ENCODE data around the gene PDRG1.

The PDRG1 gene

DNA sequence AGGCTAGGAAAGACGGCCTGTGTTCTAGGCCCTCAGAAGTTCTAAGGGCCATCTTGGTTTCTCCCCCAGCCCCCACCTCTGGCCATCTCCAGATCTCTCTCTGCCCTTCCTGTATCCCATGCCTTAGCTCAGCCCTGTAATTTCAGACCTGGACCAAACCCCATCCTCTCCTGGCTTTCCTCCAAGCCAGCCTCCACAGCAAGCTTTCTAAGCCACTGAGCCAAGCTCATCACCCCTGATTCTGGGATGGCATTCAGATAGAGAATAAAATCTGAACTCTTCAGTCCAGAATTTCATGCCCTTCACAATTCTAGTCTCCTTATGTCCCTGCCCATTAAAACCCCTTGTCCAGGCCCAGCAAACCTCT lies 39.5 kb upstream of the PDRG1 start:
- Histone ChIP-seq H3K9ac (ENCODE audit: low read length) (no peak overlapping the region), H3K27me3 (ENCODE audit: low read depth, low read length) (peaks cover 21% of the 10 kb centered on the region)

DNA sequence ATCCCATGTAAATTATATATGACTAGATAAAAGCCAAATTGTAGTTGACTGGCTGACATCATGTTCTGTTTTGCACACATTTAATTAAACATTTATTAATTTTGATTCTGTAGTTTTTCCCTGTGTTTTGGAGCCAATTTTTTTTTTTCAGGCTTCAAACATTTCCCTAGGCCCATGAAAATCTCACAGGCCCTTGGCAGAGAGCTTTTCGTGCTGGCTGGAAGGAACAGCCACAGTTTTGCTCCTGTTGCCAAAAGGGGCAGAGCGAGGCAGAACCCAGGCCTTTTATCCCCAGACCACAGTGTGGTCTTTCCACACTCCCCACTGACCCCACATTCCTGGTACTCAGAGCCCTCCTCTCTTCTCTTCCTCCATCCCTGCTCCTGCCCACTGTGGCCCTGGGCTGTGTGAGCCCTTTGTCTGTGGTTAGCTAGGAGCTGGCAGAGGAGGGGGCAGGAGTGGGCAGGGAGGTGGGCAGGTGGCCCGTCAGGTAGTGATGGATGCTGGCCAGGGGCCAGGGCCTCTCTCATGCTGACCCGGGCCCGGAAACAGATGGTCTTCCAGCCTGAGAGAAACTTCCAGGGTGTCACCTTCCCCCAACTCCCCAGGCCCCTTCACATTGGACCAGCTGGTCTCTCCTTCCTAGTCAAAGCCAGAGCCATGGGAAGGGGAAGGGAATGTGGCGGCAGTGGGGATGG lies 38.9 kb upstream of the PDRG1 start:
- Histone ChIP-seq H3K9ac (ENCODE audit: low read length) (no peak overlapping the region), H3K4me1 (ENCODE audit: low read length) (no peaks in the 10 kb centered on the region), H3K27ac (ENCODE audit: low read length) (no peak overlapping the region), H4K20me1 (ENCODE audit: insufficient read depth, low read length) (no peaks in the 10 kb centered on the region), H3K4me2 (ENCODE audit: low read length) (no peak overlapping the region), H3K79me2 (ENCODE audit: low read length) (no peaks in the 10 kb centered on the region), H3K27me3 (ENCODE audit: low read depth, low read length) (peaks cover 21% of the 10 kb centered on the region), H3K9me3 (ENCODE audit: insufficient read depth, low read length) (no peaks in the 10 kb centered on the region), H2AFZ (ENCODE audit: low read depth, low read length) (no peak overlapping the region), H3K36me3 (replicated peaks; ENCODE audit: low read depth, low read length) (no peaks in the 10 kb centered on the region), H3K4me3 (ENCODE audit: low read length) (no peak overlapping the region)
- TF ChIP-seq, protein P1, sequence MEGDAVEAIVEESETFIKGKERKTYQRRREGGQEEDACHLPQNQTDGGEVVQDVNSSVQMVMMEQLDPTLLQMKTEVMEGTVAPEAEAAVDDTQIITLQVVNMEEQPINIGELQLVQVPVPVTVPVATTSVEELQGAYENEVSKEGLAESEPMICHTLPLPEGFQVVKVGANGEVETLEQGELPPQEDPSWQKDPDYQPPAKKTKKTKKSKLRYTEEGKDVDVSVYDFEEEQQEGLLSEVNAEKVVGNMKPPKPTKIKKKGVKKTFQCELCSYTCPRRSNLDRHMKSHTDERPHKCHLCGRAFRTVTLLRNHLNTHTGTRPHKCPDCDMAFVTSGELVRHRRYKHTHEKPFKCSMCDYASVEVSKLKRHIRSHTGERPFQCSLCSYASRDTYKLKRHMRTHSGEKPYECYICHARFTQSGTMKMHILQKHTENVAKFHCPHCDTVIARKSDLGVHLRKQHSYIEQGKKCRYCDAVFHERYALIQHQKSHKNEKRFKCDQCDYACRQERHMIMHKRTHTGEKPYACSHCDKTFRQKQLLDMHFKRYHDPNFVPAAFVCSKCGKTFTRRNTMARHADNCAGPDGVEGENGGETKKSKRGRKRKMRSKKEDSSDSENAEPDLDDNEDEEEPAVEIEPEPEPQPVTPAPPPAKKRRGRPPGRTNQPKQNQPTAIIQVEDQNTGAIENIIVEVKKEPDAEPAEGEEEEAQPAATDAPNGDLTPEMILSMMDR (IDR thresholded peaks at IDR 0.05; ENCODE audit: low read depth, low read length), result no peak
- TF ChIP-seq EZH2phosphoT487 (IDR thresholded peaks at IDR 0.05; ENCODE audit: low read depth), result no peak

More for the DNA sequence above, 39.5 kb upstream of the PDRG1 start:
- Histone ChIP-seq H3K4me2 (ENCODE audit: low read length) (no peak overlapping the region), H3K79me2 (ENCODE audit: low read length) (no peaks in the 10 kb centered on the region), H2AFZ (ENCODE audit: low read depth, low read length) (no peak overlapping the region), H3K9me3 (ENCODE audit: insufficient read depth, low read length) (no peaks in the 10 kb centered on the region), H3K4me3 (ENCODE audit: low read length) (no peak overlapping the region), H3K36me3 (replicated peaks; ENCODE audit: low read depth, low read length) (no peaks in the 10 kb centered on the region), H4K20me1 (ENCODE audit: insufficient read depth, low read length) (no peaks in the 10 kb centered on the region), H3K4me1 (ENCODE audit: low read length) (no peaks in the 10 kb centered on the region), H3K27ac (ENCODE audit: low read length) (no peak overlapping the region)
- no peak for TF ChIP-seq EZH2phosphoT487 (IDR thresholded peaks at IDR 0.05; ENCODE audit: low read depth)
- TF ChIP-seq, protein P1 (IDR thresholded peaks at IDR 0.05; ENCODE audit: low read depth, low read length), result no peak

DNA sequence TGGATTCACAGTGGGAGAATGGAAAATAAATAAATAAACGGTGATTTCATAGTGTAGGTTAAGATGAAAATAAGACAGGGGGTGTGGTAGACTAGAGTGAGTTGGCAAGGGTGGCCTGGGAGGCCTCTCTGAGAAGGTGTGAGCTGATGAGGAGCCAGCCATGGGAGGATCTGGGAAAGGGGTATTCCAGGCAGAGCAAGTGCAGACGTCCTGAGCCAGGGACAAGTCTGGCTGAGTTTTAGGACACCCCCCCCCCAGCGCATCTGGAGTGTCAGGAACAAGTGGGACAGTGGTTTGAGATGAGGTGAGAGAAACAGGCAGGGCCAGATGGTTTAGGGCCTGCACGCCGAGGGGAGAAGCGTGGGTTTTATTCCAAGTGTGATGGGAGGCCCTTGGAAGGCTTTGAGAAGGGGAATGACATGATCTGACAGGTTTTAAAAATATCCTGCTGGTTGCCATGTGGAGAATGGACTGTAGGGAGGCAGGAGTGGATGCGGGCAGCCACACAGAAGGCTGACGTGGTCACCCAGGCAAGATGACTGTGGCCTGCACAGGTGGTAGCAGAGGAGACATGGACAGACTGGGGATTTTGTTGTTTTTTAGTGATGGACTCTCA lies 37.3 kb upstream of the PDRG1 start:
- Histone ChIP-seq H3K4me1 (ENCODE audit: low read length) (no peaks in the 10 kb centered on the region), H3K36me3 (replicated peaks; ENCODE audit: low read depth, low read length) (no peaks in the 10 kb centered on the region), H3K4me2 (ENCODE audit: low read length) (no peak overlapping the region), H3K9ac (ENCODE audit: low read length) (no peak overlapping the region), H3K4me3 (ENCODE audit: low read length) (no peak overlapping the region), H2AFZ (ENCODE audit: low read depth, low read length) (no peak overlapping the region), H4K20me1 (ENCODE audit: insufficient read depth, low read length) (no peaks in the 10 kb centered on the region), H3K79me2 (ENCODE audit: low read length) (no peaks in the 10 kb centered on the region), H3K27me3 (ENCODE audit: low read depth, low read length) (peaks cover 18% of the 10 kb centered on the region), H3K9me3 (ENCODE audit: insufficient read depth, low read length) (no peaks in the 10 kb centered on the region), H3K27ac (ENCODE audit: low read length) (no peak overlapping the region)
- TF ChIP-seq, protein P1 (IDR thresholded peaks at IDR 0.05; ENCODE audit: low read depth, low read length), result no peak
- TF ChIP-seq EZH2phosphoT487 (IDR thresholded peaks at IDR 0.05; ENCODE audit: low read depth), result no peak

DNA sequence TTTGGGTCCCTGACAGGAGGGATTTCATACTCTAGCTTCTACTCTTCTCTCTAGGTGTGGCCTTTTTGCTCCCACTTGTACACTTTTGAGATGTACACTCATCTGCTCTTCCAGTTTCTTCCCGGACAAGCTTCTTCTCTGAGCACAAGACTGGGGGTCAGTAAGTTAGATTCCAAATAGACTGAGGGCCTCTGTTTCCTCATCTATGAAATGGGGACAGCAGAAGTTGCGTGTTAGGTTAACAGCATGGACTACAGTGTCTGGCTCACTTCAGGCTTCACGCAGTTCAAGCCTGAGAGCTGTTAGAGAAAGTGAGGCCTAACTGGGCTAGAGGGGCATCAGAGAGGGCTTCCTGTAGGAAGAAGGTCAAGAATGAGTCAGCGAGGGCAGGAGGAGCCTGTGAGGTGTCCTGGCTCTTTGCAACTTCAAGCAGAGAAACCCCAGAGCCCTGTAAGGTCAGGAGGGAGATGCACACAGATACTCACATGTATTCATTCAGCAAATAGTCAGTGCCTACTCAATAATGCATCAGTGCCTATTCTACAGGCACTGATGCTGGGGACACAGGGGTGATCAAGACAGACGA lies 36.7 kb upstream of the PDRG1 start:
- Histone ChIP-seq H3K36me3 (replicated peaks; ENCODE audit: low read depth, low read length) (no peaks in the 10 kb centered on the region), H3K4me3 (ENCODE audit: low read length) (no peak overlapping the region), H3K4me2 (ENCODE audit: low read length) (no peak overlapping the region), H4K20me1 (ENCODE audit: insufficient read depth, low read length) (no peaks in the 10 kb centered on the region), H3K27ac (ENCODE audit: low read length) (no peak overlapping the region), H3K4me1 (ENCODE audit: low read length) (no peaks in the 10 kb centered on the region), H3K9ac (ENCODE audit: low read length) (no peak overlapping the region), H3K27me3 (ENCODE audit: low read depth, low read length) (peaks cover 11% of the 10 kb centered on the region), H2AFZ (ENCODE audit: low read depth, low read length) (no peak overlapping the region), H3K79me2 (ENCODE audit: low read length) (no peaks in the 10 kb centered on the region), H3K9me3 (ENCODE audit: insufficient read depth, low read length) (no peaks in the 10 kb centered on the region)
- TF ChIP-seq EZH2phosphoT487 (IDR thresholded peaks at IDR 0.05; ENCODE audit: low read depth), result no peak
- TF ChIP-seq, protein P1 (IDR thresholded peaks at IDR 0.05; ENCODE audit: low read depth, low read length), result no peak

All from OCI-LY3 (cell line).